GM12891 (cell line): ENCODE measurements around the gene HOXA3.

Experiments used
- POLR2A ChIP-seq: IDR thresholded peaks from 2 replicates; pipeline ENCODE4 v1.6.1; 2011; ENCODE audit warnings: low read depth, low read length, control low read depth
- POLR2AphosphoS5 ChIP-seq: IDR thresholded peaks from 2 replicates; pipeline ENCODE4 v1.6.1; 2011; ENCODE audit warnings: low read depth, low read length, control low read depth
- POU2F2 ChIP-seq: IDR thresholded peaks from 2 replicates; pipeline ENCODE4 v1.6.1; 2011; ENCODE audit warnings: low read depth, mild to moderate bottlenecking, control low read depth, low read length, moderate library complexity
- SPI1 ChIP-seq: IDR thresholded peaks from 2 replicates; pipeline ENCODE4 v1.6.1; 2011; ENCODE audit warnings: low read depth, low read length, control low read depth
- TAF1 ChIP-seq: IDR thresholded peaks from 2 replicates; pipeline ENCODE4 v1.6.1; 2011; ENCODE audit warnings: low read depth, low read length, control low read depth

- TF ChIP-seq POLR2A (no peak), POLR2AphosphoS5 (no peak), SPI1 (no peak), TAF1 (no peak), POU2F2 (no peak)
These were observed 32.1 kb upstream of the HOXA3 start for GRCh38 chr7:27184337-27185012.
